K562 (cell line): ENCODE measurements around the gene TBATA. TPM values are rescaled to one million over a fixed set of nuclear protein-coding genes. Genes with fewer than 3 reads are reported as not detected.
A peak's percentile ranks its signal among the peaks of the same experiment; 100 is the strongest.

ENCODE experiments used
- ATAC-seq: fragments of 200-7000 bp; cut with Tn5 transposase; 3 replicates; pipeline ENCODE4 v1.9.1; 2020; ENCODE audit warnings: moderate library complexity
- BruUV-seq: library from RNA; stranded (reverse); fragments of 400-500 nt; replicated peaks from 2 replicates; lab custom pipeline; 2021; lab: Mats Ljungman, UMichigan
- CTCF ChIA-PET: fragments of 300-600 bp; formaldehyde crosslinking; extraction: SDS; loops from one replicate; lab custom pipeline; 2021; ENCODE audit warnings: low intra/inter-chr PET ratio; lab: Yijun Ruan, JAX
- POLR2A ChIA-PET: fragments of 300-600, 350-650 bp; sonication (Branson Sonifier 250); formaldehyde crosslinking; extraction: SDS; loops from one replicate; lab custom pipeline; 2021; ENCODE audit warnings: antibody characterized with exemption, inconsistent platforms; lab: Yijun Ruan, JAX
- DNase-seq, 4 experiments: peaks; one replicate each; pipeline versions ENCODE4 v3.0.0 to v3.0.0-alpha.2; 2011 to 2018; ENCODE audit warnings: low spot score in 3 of 4, mixed read lengths in 3 of 4; ENCODE audit errors: extremely low read depth in 1 of 4
- FAIRE-seq: peaks from 2 replicates; lab custom pipeline; 2011; peaks lifted over from hg19 to GRCh38; lab: Jason Lieb, UNC
- H2AFZ ChIP-seq: 2 replicates; pipeline ENCODE4 v1.6.0; 2011; ENCODE audit warnings: low read depth, low read length, control low read depth, inconsistent platforms
- H3K27ac ChIP-seq: fragments of 200-600 bp; 3 replicates; pipeline ENCODE4 v1.8.0; 2011; ENCODE audit warnings: low read depth, mild to moderate bottlenecking, control low read depth, inconsistent platforms, low read length, moderate library complexity, mixed read lengths; ENCODE audit errors: extremely low read depth
- H3K27me3 ChIP-seq, 2 experiments: fragments of 300-600 bp in 1 of 2; 2 replicates in 1 of 2; 3 replicates in 1 of 2; pipeline versions ENCODE4 v1.6.0 to v1.8.0; 2011; ENCODE audit warnings: inconsistent platforms in 2 of 2, low read length in 2 of 2, mild to moderate bottlenecking in 1 of 2, mixed read lengths in 1 of 2, moderate library complexity in 1 of 2; ENCODE audit not compliant: control insufficient read depth in 2 of 2, insufficient read depth in 2 of 2
- H3K36me3 ChIP-seq: fragments of 300-600 bp; 3 replicates; pipeline ENCODE4 v1.8.0; 2011; ENCODE audit warnings: mild to moderate bottlenecking, low read length, inconsistent platforms; ENCODE audit not compliant: control insufficient read depth, insufficient read depth
- H3K4me1 ChIP-seq, 2 experiments: fragments of 200-600 bp in 1 of 2; replicated peaks in 1 of 2; 2 replicates in 1 of 2; 3 replicates in 1 of 2; pipeline versions ENCODE4 v1.5.1 to v1.8.0; 2011; ENCODE audit warnings: inconsistent platforms in 2 of 2, low read length in 2 of 2, mild to moderate bottlenecking in 1 of 2, mixed read lengths in 1 of 2, moderate library complexity in 1 of 2; ENCODE audit not compliant: control insufficient read depth in 2 of 2, insufficient read depth in 2 of 2
- H3K4me2 ChIP-seq: 2 replicates; pipeline ENCODE4 v1.6.1; 2011; ENCODE audit warnings: low read length, control low read depth, inconsistent platforms, mixed read lengths; ENCODE audit not compliant: insufficient read depth
- H3K4me3 ChIP-seq: fragments of 200-600 bp; sonication (generic), shearing (Covaris generic); 2 replicates; pipeline ENCODE4 v1.5.1; 2016; ENCODE audit warnings: control low read depth, inconsistent platforms
- H3K79me2 ChIP-seq: fragments of 200-600 bp; 3 replicates; pipeline ENCODE4 v1.8.0; 2011; ENCODE audit warnings: low read length, inconsistent platforms; ENCODE audit not compliant: control insufficient read depth, insufficient read depth
- H3K9ac ChIP-seq, 2 experiments: 2 replicates each; pipeline versions ENCODE4 v1.6.0 to v1.6.1; 2011; ENCODE audit warnings: low read depth in 2 of 2, low read length in 2 of 2, control low read depth in 1 of 2, inconsistent platforms in 1 of 2, mild to moderate bottlenecking in 1 of 2, mixed read lengths in 1 of 2; ENCODE audit not compliant: insufficient read depth in 1 of 2
- H3K9me1 ChIP-seq: one replicate; pipeline ENCODE4 v1.6.0; 2011; ENCODE audit warnings: inconsistent platforms, mild to moderate bottlenecking, low read length, moderate library complexity; ENCODE audit not compliant: control insufficient read depth, insufficient read depth
- H3K9me3 ChIP-seq: replicated peaks from 2 replicates; pipeline ENCODE4 v1.5.1; 2011; ENCODE audit warnings: low read depth, low read length, inconsistent platforms; ENCODE audit not compliant: control insufficient read depth, insufficient read depth
- H4K20me1 ChIP-seq: replicated peaks from 2 replicates; pipeline ENCODE4 v1.6.1; 2011; ENCODE audit warnings: low read length, inconsistent platforms, mixed read lengths; ENCODE audit not compliant: control insufficient read depth, insufficient read depth
- ATF2 ChIP-seq: sonication (generic); formaldehyde crosslinking; IDR thresholded peaks from 2 replicates; pipeline ENCODE4 v1.8.1; 2022; ENCODE audit warnings: missing genetic modification reagents
- E2F5 ChIP-seq: sonication (generic); formaldehyde crosslinking; IDR thresholded peaks from 2 replicates; pipeline ENCODE4 v1.8.0; 2022; ENCODE audit warnings: mild to moderate bottlenecking, missing genetic modification reagents
- KDM2B ChIP-seq: fragments of 250-450 bp; sonication (Bioruptor Pico); IDR thresholded peaks from 2 replicates; pipeline ENCODE4 v1.8.0; 2021; ENCODE audit warnings: mild to moderate bottlenecking, moderate library complexity
- NCOR1 ChIP-seq: fragments of 450-650 bp; IDR thresholded peaks from 2 replicates; pipeline ENCODE4 v1.6.1; 2016; ENCODE audit warnings: mild to moderate bottlenecking, moderate library complexity
- SETDB1 ChIP-seq: IDR thresholded peaks from one replicate; pipeline ENCODE4 v1.6.1; 2012; ENCODE audit warnings: low read length, control low read depth, inconsistent platforms
- XRCC3 ChIP-seq: fragments of 450-650 bp; IDR thresholded peaks from 2 replicates; pipeline ENCODE4 v1.6.1; 2017; ENCODE audit warnings: mild to moderate bottlenecking, moderate library complexity
- ZNF57 ChIP-seq: fragments of 450-650 bp; formaldehyde crosslinking; IDR thresholded peaks from 2 replicates; pipeline ENCODE4 v1.4.0; 2020; ENCODE audit warnings: mild to moderate bottlenecking, moderate library complexity
- WGBS: fragments of 100-300 bp; shearing (Covaris generic); methylation state at CpG from one replicate; pipeline ENCODE4 v1.1.6; 2016; ENCODE audit warnings: low coverage, mixed read lengths; ENCODE audit not compliant: insufficient coverage; ENCODE audit errors: missing lambda C conversion rate; 5-methylcytosine and 5-hydroxymethylcytosine counted together
- in situ Hi-C: fragments of 300-500 bp; cut with MboI; formaldehyde crosslinking; loops from 4 replicates; pipeline ENCODE4 v1.15.0; 2018; ENCODE audit warnings: inconsistent platforms, mixed read lengths
- intact Hi-C: fragments of 100-400 bp; cut with micrococcal nuclease; formaldehyde crosslinking; loops from 2 replicates; pipeline ENCODE4 v1.14.2; 2022
- polyA plus RNA-seq, 8 experiments: library from polyadenylated mRNA; depleted of rRNA in 4 of 8; stranded (reverse) in 5 of 8; unstranded in 3 of 8; fragments of >200 nt; fragmentation: Nextera tagmentation in 2 of 8; fragmentation: Illumina TruSeq in 1 of 8; extraction: Ambion mirVana in 2 of 8; extraction: Trizol in 1 of 8; gene quantifications; 2 replicates each; pipeline versions ENCODE4 v1.2.1 to v1.2.3, GENCODE V29; 2011 to 2014; ENCODE audit warnings: inconsistent platforms in 1 of 8, missing spikeins in 1 of 8
- total RNA-seq, 7 experiments: library from RNA; depleted of rRNA in 6 of 7; stranded (reverse); fragments of >200 nt in 6 of 7; fragmentation: Illumina TruSeq in 2 of 7; extraction: Trizol in 2 of 7; gene quantifications; 2 replicates each; pipeline versions ENCODE4 v1.2.1 to v1.2.3, GENCODE V29; 2011 to 2021; ENCODE audit warnings: low replicate concordance in 1 of 7
- TF ChIP-seq, protein P1 (sequence below): fragments of 250-450 bp; sonication (Bioruptor Pico); IDR thresholded peaks from 2 replicates; pipeline ENCODE4 v1.8.0; 2022; ENCODE audit warnings: moderate library complexity, mild to moderate bottlenecking, inconsistent platforms
- TF ChIP-seq, protein P2 (sequence below): fragments of 450-650 bp; IDR thresholded peaks from 2 replicates; pipeline ENCODE4 v1.6.1; 2014; ENCODE audit warnings: low read depth, mild to moderate bottlenecking, moderate library complexity, borderline replicate concordance

TBATA gene
- total and polyA plus RNA-seq, 9 of the 15 experiments (the other 6 are each of a cell fraction or from before 2014, with no cell fraction given), result not detected

DNA sequence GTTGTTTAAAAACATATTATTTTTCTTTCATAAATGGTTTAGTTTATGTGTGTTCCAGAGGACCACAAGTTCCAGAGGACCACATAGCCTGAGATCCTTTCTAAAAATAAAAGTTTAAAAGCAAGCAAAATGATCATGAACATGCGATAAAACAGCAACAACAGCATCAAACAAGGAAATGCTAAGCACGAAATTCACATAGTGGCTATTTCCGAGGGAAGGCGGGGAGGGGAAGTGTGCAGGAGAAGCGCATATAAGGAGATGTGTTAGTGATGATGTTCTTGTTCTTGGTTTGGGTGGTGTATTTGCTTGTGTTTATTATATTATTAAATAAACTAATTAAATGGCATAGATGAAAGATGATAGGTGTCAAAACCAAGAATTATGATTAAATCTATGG is 1.2 kb downstream of the TBATA start:
- BruUV-seq, result no TSS peak
- H3K79me2 ChIP-seq, result no peaks in the 10 kb centered on the region
- ChIA-PET POLR2A (no interaction called here), CTCF (no interaction called here)
- no peak for DNase-seq
- WGBS, result 30% methylated on average over 5 of the region's 5 CpGs
- ATAC-seq, result no peak
- H3K9me1 ChIP-seq, result no peaks in the 10 kb centered on the region
- no peak overlapping the region for H3K9ac ChIP-seq
- peaks cover 7 to 8% of the 10 kb centered on the region in 2 experiments; a peak in 4 of 5 replicates for H3K27me3 ChIP-seq
- peaks cover 11 to 14% of the 10 kb centered on the region in 2 experiments; a peak in 4 of 5 replicates for H3K4me1 ChIP-seq
- in situ Hi-C loops, result no loop called here
- no peak overlapping the region for H3K4me2 ChIP-seq
- intact Hi-C loops, result no loop called here
- H3K9me3 ChIP-seq, result no peaks in the 10 kb centered on the region
- TF ChIP-seq, protein P1, sequence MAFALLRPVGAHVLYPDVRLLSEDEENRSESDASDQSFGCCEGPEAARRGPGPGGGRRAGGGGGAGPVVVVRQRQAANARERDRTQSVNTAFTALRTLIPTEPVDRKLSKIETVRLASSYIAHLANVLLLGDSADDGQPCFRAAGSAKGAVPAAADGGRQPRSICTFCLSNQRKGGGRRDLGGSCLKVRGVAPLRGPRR (CRISPR knock-in tag), result no peak
- no peak for TF ChIP-seq XRCC3
- no peak for TF ChIP-seq SETDB1
- TF ChIP-seq E2F5, result no peak
- TF ChIP-seq NCOR1, result no peak
- no peak for TF ChIP-seq KDM2B (CRISPR knock-in tag)
- TF ChIP-seq ZNF57, result no peak
- TF ChIP-seq ATF2 (CRISPR knock-in tag), result no peak
- TF ChIP-seq, protein P2, sequence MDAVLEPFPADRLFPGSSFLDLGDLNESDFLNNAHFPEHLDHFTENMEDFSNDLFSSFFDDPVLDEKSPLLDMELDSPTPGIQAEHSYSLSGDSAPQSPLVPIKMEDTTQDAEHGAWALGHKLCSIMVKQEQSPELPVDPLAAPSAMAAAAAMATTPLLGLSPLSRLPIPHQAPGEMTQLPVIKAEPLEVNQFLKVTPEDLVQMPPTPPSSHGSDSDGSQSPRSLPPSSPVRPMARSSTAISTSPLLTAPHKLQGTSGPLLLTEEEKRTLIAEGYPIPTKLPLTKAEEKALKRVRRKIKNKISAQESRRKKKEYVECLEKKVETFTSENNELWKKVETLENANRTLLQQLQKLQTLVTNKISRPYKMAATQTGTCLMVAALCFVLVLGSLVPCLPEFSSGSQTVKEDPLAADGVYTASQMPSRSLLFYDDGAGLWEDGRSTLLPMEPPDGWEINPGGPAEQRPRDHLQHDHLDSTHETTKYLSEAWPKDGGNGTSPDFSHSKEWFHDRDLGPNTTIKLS, result no peak
- H3K4me3 ChIP-seq, result no peak overlapping the region
- no peaks in the 10 kb centered on the region for H4K20me1 ChIP-seq
- no peak overlapping the region for H2AFZ ChIP-seq
- no peak overlapping the region for H3K27ac ChIP-seq
- peak; percentile 40 for FAIRE-seq
- H3K36me3 ChIP-seq, result no peaks in the 10 kb centered on the region
